K562 (cell line): Measurements from ENCODE around the gene VARS1. TPM values are rescaled to one million over a fixed set of nuclear protein-coding genes. Genes with fewer than 3 reads are reported as not detected.

Experiments
- CREB3 ChIP-seq: fragments of 450-650 bp; conservative IDR thresholded peaks from 2 replicates; pipeline ENCODE4 v1.6.1; 2016; ENCODE audit warnings: missing genetic modification characterization, low read depth, mild to moderate bottlenecking, missing compliant biosample characterization, moderate library complexity
- DPF2 ChIP-seq: fragments of 450-650 bp; IDR thresholded peaks from 2 replicates; pipeline ENCODE4 v1.6.1; 2016
- GABPA ChIP-seq: fragments of 200-800 bp; sonication (Bioruptor generic); conservative IDR thresholded peaks from 2 replicates; pipeline ENCODE4 v1.6.1; 2016; ENCODE audit warnings: low read depth, missing genetic modification characterization, missing compliant biosample characterization
- GATA2 ChIP-seq: sonication (generic); formaldehyde crosslinking; IDR thresholded peaks from 2 replicates; pipeline ENCODE4 v1.4.0; 2020; ENCODE audit warnings: mild to moderate bottlenecking, missing genetic modification reagents
- HCFC1 ChIP-seq: IDR thresholded peaks from 2 replicates; pipeline ENCODE4 v1.6.1; 2012; ENCODE audit warnings: low read depth, low read length, improper control_type of control experiment
- HMG20A ChIP-seq: fragments of 450-650 bp; formaldehyde crosslinking; conservative IDR thresholded peaks from 2 replicates; pipeline ENCODE4 v1.4.0; 2020; ENCODE audit warnings: mild to moderate bottlenecking, mixed read lengths
- KLF6 ChIP-seq: fragments of 250-450 bp; sonication (Bioruptor Pico); IDR thresholded peaks from 2 replicates; pipeline ENCODE4 v1.4.0; 2020; ENCODE audit warnings: mild to moderate bottlenecking, moderate library complexity, borderline replicate concordance
- MED1 ChIP-seq: sonication (generic); formaldehyde crosslinking; IDR thresholded peaks from 2 replicates; pipeline ENCODE4 v1.8.1; 2023; ENCODE audit warnings: missing genetic modification reagents, borderline replicate concordance
- NR2C2 ChIP-seq, 2 experiments: fragments of 200-800 bp in 1 of 2; sonication (Bioruptor generic) in 1 of 2; sonication (generic) in 1 of 2; formaldehyde crosslinking in 1 of 2; IDR thresholded peaks; 2 replicates each; pipeline versions ENCODE4 v1.6.1 to v1.8.0; 2016 to 2022; ENCODE audit warnings: mild to moderate bottlenecking in 1 of 2, missing compliant biosample characterization in 1 of 2, missing genetic modification characterization in 1 of 2, missing genetic modification reagents in 1 of 2
- SMAD4 ChIP-seq: fragments of 250-450 bp; sonication (Bioruptor Pico); conservative IDR thresholded peaks from 2 replicates; pipeline ENCODE4 v1.8.0; 2021; ENCODE audit warnings: inconsistent platforms, mild to moderate bottlenecking, moderate library complexity
- SP2 ChIP-seq: IDR thresholded peaks from 2 replicates; pipeline ENCODE4 v1.6.1; 2011; ENCODE audit warnings: mild to moderate bottlenecking, low read depth, low read length, moderate library complexity; ENCODE audit not compliant: poor library complexity, severe bottlenecking; ENCODE audit errors: extremely low read depth
- SREBF1 ChIP-seq: fragments of 150-350 bp; IDR thresholded peaks from 2 replicates; pipeline ENCODE4 v1.6.1; 2014; ENCODE audit warnings: antibody characterized with exemption, low read depth, low read length, borderline replicate concordance
- SREBF2 ChIP-seq: sonication (generic); formaldehyde crosslinking; IDR thresholded peaks from 2 replicates; pipeline ENCODE4 v1.4.0; 2020; ENCODE audit warnings: mild to moderate bottlenecking, missing genetic modification reagents
- SRF ChIP-seq, 2 experiments: fragments of 250-450, 450-650 bp in 1 of 2; sonication (Bioruptor Pico) in 1 of 2; sonication (generic) in 1 of 2; formaldehyde crosslinking; IDR thresholded peaks; 2 replicates each; pipeline versions ENCODE4 v1.5.0 to v1.5.1; 2020 to 2022; ENCODE audit warnings: mild to moderate bottlenecking in 1 of 2, missing genetic modification reagents in 1 of 2
- THRAP3 ChIP-seq: fragments of 450-650 bp; IDR thresholded peaks from 2 replicates; pipeline ENCODE4 v1.6.1; 2016; ENCODE audit warnings: mild to moderate bottlenecking, inconsistent platforms, borderline replicate concordance
- TRIM24 ChIP-seq, 2 experiments: fragments of 450-650 bp; IDR thresholded peaks; 2 replicates each; pipeline ENCODE4 v1.6.1; 2016
- USF1 ChIP-seq: sonication (generic); formaldehyde crosslinking; IDR thresholded peaks from 2 replicates; pipeline ENCODE4 v1.9.0; 2022; ENCODE audit warnings: mild to moderate bottlenecking, missing genetic modification reagents
- USF2 ChIP-seq: sonication (generic); formaldehyde crosslinking; IDR thresholded peaks from 2 replicates; pipeline ENCODE4 v1.5.0; 2020; ENCODE audit warnings: missing genetic modification reagents
- ZBTB8A ChIP-seq: fragments of 450-650 bp; IDR thresholded peaks from 2 replicates; pipeline ENCODE4 v1.6.1; 2018; ENCODE audit warnings: mild to moderate bottlenecking, moderate library complexity; ENCODE audit not compliant: partially characterized antibody
- ZFPM2 ChIP-seq: fragments of 250-450 bp; sonication (Bioruptor Pico); IDR thresholded peaks from 2 replicates; pipeline ENCODE4 v1.5.1; 2022; ENCODE audit warnings: mild to moderate bottlenecking
- ZFX ChIP-seq: sonication (generic); formaldehyde crosslinking; IDR thresholded peaks from 2 replicates; pipeline ENCODE4 v1.8.0; 2022; ENCODE audit warnings: mild to moderate bottlenecking, missing genetic modification reagents, moderate library complexity
- ZNF324 ChIP-seq: fragments of 250-450 bp; sonication (Bioruptor Pico); IDR thresholded peaks from 2 replicates; pipeline ENCODE4 v1.4.0; 2020; ENCODE audit warnings: mild to moderate bottlenecking
- ZNF445 ChIP-seq: fragments of 250-450 bp; sonication (Bioruptor Pico); IDR thresholded peaks from 2 replicates; pipeline ENCODE4 v1.4.0; 2020; ENCODE audit warnings: low read depth, mild to moderate bottlenecking, moderate library complexity
- ZNF561 ChIP-seq: fragments of 450-650 bp; formaldehyde crosslinking; conservative IDR thresholded peaks from 2 replicates; pipeline ENCODE4 v1.4.0; 2020; ENCODE audit warnings: mild to moderate bottlenecking, moderate library complexity
- ZNF766 ChIP-seq: fragments of 200-800 bp; sonication (Bioruptor generic); conservative IDR thresholded peaks from 2 replicates; pipeline ENCODE4 v1.6.1; 2016; ENCODE audit warnings: missing genetic modification characterization, missing compliant biosample characterization
- ZNF830 ChIP-seq: fragments of 250-450 bp; sonication (Bioruptor Pico); IDR thresholded peaks from 2 replicates; pipeline ENCODE4 v1.5.0; 2021; ENCODE audit warnings: mild to moderate bottlenecking
- ZSCAN32 ChIP-seq: fragments of 450-650 bp; formaldehyde crosslinking; IDR thresholded peaks from 2 replicates; pipeline ENCODE4 v1.4.0; 2020; ENCODE audit warnings: mild to moderate bottlenecking, moderate library complexity
- polyA plus RNA-seq, 8 experiments: library from polyadenylated mRNA; depleted of rRNA in 4 of 8; stranded (reverse) in 5 of 8; unstranded in 3 of 8; fragments of >200 nt; fragmentation: Nextera tagmentation in 2 of 8; fragmentation: Illumina TruSeq in 1 of 8; extraction: Ambion mirVana in 2 of 8; extraction: Trizol in 1 of 8; gene quantifications; 2 replicates each; pipeline versions ENCODE4 v1.2.1 to v1.2.3, GENCODE V29; 2011 to 2014; ENCODE audit warnings: inconsistent platforms in 1 of 8, missing spikeins in 1 of 8
- total RNA-seq, 7 experiments: library from RNA; depleted of rRNA in 6 of 7; stranded (reverse); fragments of >200 nt in 6 of 7; fragmentation: Illumina TruSeq in 2 of 7; extraction: Trizol in 2 of 7; gene quantifications; 2 replicates each; pipeline versions ENCODE4 v1.2.1 to v1.2.3, GENCODE V29; 2011 to 2021; ENCODE audit warnings: low replicate concordance in 1 of 7

Gene VARS1
- total and polyA plus RNA-seq, 9 of the 15 experiments (the other 6 are each of a cell fraction or from before 2014, with no cell fraction given) = 2.9 to 488 (median 130) TPM

GRCh38 chr6:31794866-31795615 is 511 bp downstream of the VARS1 start (continued):
- TF ChIP-seq ZNF830 (no peak), HCFC1 (no peak), USF1 (CRISPR knock-in tag) (no peak), THRAP3 (no peak), ZBTB8A (no peak), NR2C2 (CRISPR knock-in tag; IDR thresholded peaks at IDR 0.05) (no peak), NR2C2 (tag; IDR thresholded peaks at IDR 0.05) (no peak), GATA2 (no peak; the same call in 1 of the 2 replicates), TRIM24 (IDR thresholded peaks at IDR 0.05) (0 out of 4 replicates have a peak, but pooled peaks of 1 of the 2 experiments have one; percentile 15), MED1 (CRISPR knock-in tag) (no peak), SRF (CRISPR knock-in tag; IDR thresholded peaks at IDR 0.05) (peak in 1 of 2 experiments; percentile 13; a peak in 1 of 4 replicates), GABPA (tag) (no peak), SMAD4 (CRISPR knock-in tag) (no peak), DPF2 (peak; percentile 17; the same call in 1 of the 2 replicates), SREBF2 (CRISPR knock-in tag) (no peak), ZNF445 (CRISPR knock-in tag) (no peak), KLF6 (CRISPR knock-in tag) (no peak), HMG20A (no peak), ZNF324 (CRISPR knock-in tag) (peak; percentile 48; the same call in 1 of the 2 replicates), ZNF766 (no peak), ZFX (CRISPR knock-in tag) (peak; percentile 53), ZNF561 (CRISPR knock-in tag) (no peak), ZSCAN32 (CRISPR knock-in tag) (no peak), CREB3 (tag) (no peak), ZFPM2 (CRISPR knock-in tag) (no peak), SP2 (no peak), USF2 (CRISPR knock-in tag) (no peak), SREBF1 (no peak)
